Ishikawa (cell line): ENCODE results near the gene AP3S1.

ENCODE experiments used
- CREB1 ChIP-seq: IDR thresholded peaks from 2 replicates; pipeline ENCODE4 v1.6.1; 2012; ENCODE audit warnings: low read depth
- EP300 ChIP-seq: IDR thresholded peaks from 2 replicates; pipeline ENCODE4 v1.6.1; 2012; ENCODE audit warnings: borderline replicate concordance
- FOXM1 ChIP-seq: IDR thresholded peaks from 2 replicates; pipeline ENCODE4 v1.6.1; 2012; ENCODE audit warnings: low read depth, borderline replicate concordance
- TCF12 ChIP-seq: IDR thresholded peaks from 2 replicates; pipeline ENCODE4 v1.6.1; 2012; ENCODE audit warnings: low read depth
- TF ChIP-seq, protein P1 (sequence below): IDR thresholded peaks from 2 replicates; pipeline ENCODE4 v1.6.1; 2012

DNA sequence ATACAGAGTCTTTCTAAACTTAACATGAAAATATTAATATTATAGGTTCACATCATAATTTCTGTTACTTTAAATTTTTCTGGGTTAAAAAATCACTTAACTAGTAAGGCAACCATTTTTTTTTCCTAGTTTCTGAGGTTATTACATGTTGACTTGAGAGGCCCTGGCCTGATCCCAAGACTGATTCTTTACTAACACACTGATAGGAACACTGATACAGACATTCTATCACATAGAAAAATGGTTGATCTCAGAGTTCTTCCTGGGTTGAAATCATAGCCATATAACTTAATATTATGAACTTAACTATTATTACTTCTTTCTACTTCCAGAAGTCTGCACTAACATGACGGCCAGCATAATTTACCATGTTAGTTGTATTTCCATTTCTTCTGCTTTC lies 43.0 kb downstream of the AP3S1 start:
- TF ChIP-seq FOXM1 (no peak), EP300 (no peak), CREB1 (no peak), TCF12 (no peak)
- TF ChIP-seq, protein P1, sequence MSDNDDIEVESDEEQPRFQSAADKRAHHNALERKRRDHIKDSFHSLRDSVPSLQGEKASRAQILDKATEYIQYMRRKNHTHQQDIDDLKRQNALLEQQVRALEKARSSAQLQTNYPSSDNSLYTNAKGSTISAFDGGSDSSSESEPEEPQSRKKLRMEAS = no peak
